SK-N-SH (cell line): Measurements from ENCODE around the gene MYLIP. TPM values are rescaled to one million over a fixed set of nuclear protein-coding genes. Genes with fewer than 3 reads are reported as not detected.

Experiments used
- CTCF ChIA-PET: fragments of 300-600, 350-600 bp; formaldehyde crosslinking; extraction: SDS; loops from one replicate; lab custom pipeline; 2021; lab: Yijun Ruan, JAX
- POLR2A ChIA-PET: fragments of 350-600 bp; sonication (Branson Sonifier 250); formaldehyde crosslinking; extraction: SDS; loops from one replicate; lab custom pipeline; 2020; ENCODE audit warnings: antibody characterized with exemption, inconsistent platforms; lab: Yijun Ruan, JAX
- DNase-seq: peaks from one replicate; pipeline ENCODE4 v3.0.0; 2012
- H2AFZ ChIP-seq: fragments of 200-600 bp; sonication (generic); 2 replicates; pipeline ENCODE4 v1.8.1; 2016; ENCODE audit warnings: antibody characterized with exemption, mild to moderate bottlenecking, low read depth
- H3F3A ChIP-seq: fragments of 200-600 bp; sonication (generic); replicated peaks from 2 replicates; pipeline ENCODE3; 2016; ENCODE audit warnings: antibody characterized with exemption, mild to moderate bottlenecking; ENCODE audit not compliant: insufficient read depth
- H3K27ac ChIP-seq, 2 experiments: fragments of 200-500 bp in 1 of 2; fragments of 200-600 bp in 1 of 2; sonication (Bioruptor generic) in 1 of 2; sonication (generic), shearing (Covaris generic) in 1 of 2; 2 replicates each; pipeline versions ENCODE4 v1.5.1 to v1.6.1; 2014 to 2016; ENCODE audit warnings: low read depth in 2 of 2, inconsistent platforms in 1 of 2, low read length in 1 of 2, mild to moderate bottlenecking in 1 of 2, mixed read lengths in 1 of 2
- H3K27me3 ChIP-seq: fragments of 200-600 bp; sonication (generic), shearing (Covaris generic); 2 replicates; pipeline ENCODE4 v1.6.1; 2016; ENCODE audit warnings: mixed run types; ENCODE audit not compliant: insufficient read depth
- H3K36me3 ChIP-seq, 2 experiments: fragments of 200-500 bp in 1 of 2; fragments of 200-600 bp in 1 of 2; sonication (Bioruptor generic) in 1 of 2; sonication (generic) in 1 of 2; replicated peaks in 1 of 2; 2 replicates each; pipeline versions ENCODE3 to v1.5.1; 2014 to 2016; ENCODE audit warnings: low read length in 1 of 2, mild to moderate bottlenecking in 1 of 2; ENCODE audit not compliant: insufficient read depth in 2 of 2, control insufficient read depth in 1 of 2
- H3K4me1 ChIP-seq, 2 experiments: fragments of 200-500 bp in 1 of 2; fragments of 200-600 bp in 1 of 2; sonication (Bioruptor generic) in 1 of 2; sonication (generic), shearing (Covaris generic) in 1 of 2; 2 replicates each; pipeline versions ENCODE4 v1.5.1 to v1.6.1; 2014 to 2016; ENCODE audit warnings: low read depth in 1 of 2, low read length in 1 of 2, mixed run types in 1 of 2; ENCODE audit not compliant: insufficient read depth in 2 of 2, control insufficient read depth in 1 of 2
- H3K4me2 ChIP-seq: fragments of 200-600 bp; sonication (generic), shearing (Covaris generic); 2 replicates; pipeline ENCODE4 v1.6.1; 2017; ENCODE audit warnings: mixed run types
- H3K4me3 ChIP-seq, 2 experiments: fragments of 200-500 bp in 1 of 2; fragments of 200-600 bp in 1 of 2; sonication (Bioruptor generic) in 1 of 2; sonication (generic), shearing (Covaris generic) in 1 of 2; 2 replicates each; pipeline versions ENCODE4 v1.5.1 to v1.8.1; 2014 to 2016; ENCODE audit warnings: low read depth in 2 of 2, inconsistent platforms in 1 of 2, low read length in 1 of 2, mild to moderate bottlenecking in 1 of 2, mixed read lengths in 1 of 2, moderate library complexity in 1 of 2
- H3K79me2 ChIP-seq: fragments of 200-600 bp; sonication (generic); 2 replicates; pipeline ENCODE4 v1.8.1; 2017; ENCODE audit warnings: mild to moderate bottlenecking; ENCODE audit not compliant: insufficient read depth
- H3K9ac ChIP-seq: fragments of 200-600 bp; sonication (generic); 2 replicates; pipeline ENCODE4 v1.6.1; 2017; ENCODE audit warnings: mixed run types
- H3K9me2 ChIP-seq: fragments of 200-600 bp; sonication (generic); 2 replicates; pipeline ENCODE4 v1.6.1; 2017; ENCODE audit warnings: mixed run types
- H3K9me3 ChIP-seq: fragments of 200-600 bp; sonication (generic); 2 replicates; pipeline ENCODE4 v1.6.1; 2017; ENCODE audit warnings: mixed run types, mild to moderate bottlenecking, moderate library complexity
- H4K20me1 ChIP-seq: fragments of 200-600 bp; sonication (generic); 2 replicates; pipeline ENCODE4 v1.6.1; 2017; ENCODE audit warnings: mild to moderate bottlenecking, mixed run types; ENCODE audit not compliant: insufficient read depth
- GATA2 ChIP-seq: sonication (generic); formaldehyde crosslinking; IDR thresholded peaks from 2 replicates; pipeline ENCODE4 v1.5.0; 2020; ENCODE audit warnings: mild to moderate bottlenecking, missing genetic modification reagents
- WGBS: methylation state at CpG from one replicate; pipeline ENCODE4 v1.1.6; 2017; ENCODE audit warnings: low lambda C conversion rate; 5-methylcytosine and 5-hydroxymethylcytosine counted together
- polyA plus RNA-seq, 3 experiments: library from polyadenylated mRNA; depleted of rRNA; stranded (reverse); fragments of >200 nt; gene quantifications; 2 replicates each; pipeline ENCODE4 v1.2.3, GENCODE V29; 2012
- TF ChIP-seq, protein P1 (sequence below): IDR thresholded peaks from 2 replicates; pipeline ENCODE4 v1.6.1; 2012; ENCODE audit warnings: mild to moderate bottlenecking, low read depth, low read length, moderate library complexity
- TF ChIP-seq, protein P2 (sequence below): IDR thresholded peaks from 2 replicates; pipeline ENCODE4; 2012
- TF ChIP-seq, protein P3 (sequence below): fragments of 150-350 bp; IDR thresholded peaks from 2 replicates; pipeline ENCODE4 v1.6.1; 2017; ENCODE audit warnings: antibody characterized with exemption, low read length, low read depth, borderline replicate concordance
- TF ChIP-seq, protein P4 (sequence below): IDR thresholded peaks from 2 replicates; pipeline ENCODE4 v1.4.0; 2012; ENCODE audit warnings: low read depth, borderline replicate concordance

The MYLIP gene
- polyA plus RNA-seq, 1 of the 3 experiments (the other 2 are of a cell fraction) = 3.1 TPM

DNA sequence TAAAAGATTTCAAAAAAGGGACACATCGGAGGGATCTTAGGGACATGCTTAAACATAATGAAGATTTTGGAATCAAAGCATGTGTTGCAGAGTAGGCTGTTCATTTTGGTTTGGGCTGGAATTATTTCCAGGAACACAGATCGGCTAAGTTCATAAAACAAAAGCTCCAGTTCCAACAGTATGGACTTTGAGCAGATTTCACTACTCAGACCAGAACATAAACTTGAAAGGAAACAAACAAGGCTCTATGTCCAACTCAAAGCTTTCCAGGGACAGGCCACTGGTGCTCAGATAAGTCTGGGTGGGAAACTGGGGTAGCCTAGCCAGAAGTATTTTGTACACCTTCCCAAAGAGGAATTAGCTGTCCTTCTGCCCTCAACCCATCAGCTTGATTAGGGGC, 58.3 kb downstream of the MYLIP start:
- H3K36me3 ChIP-seq = no peaks in the 10 kb centered on the region
- H2AFZ ChIP-seq = no peak overlapping the region
- H4K20me1 ChIP-seq = no peaks in the 10 kb centered on the region
- no peaks in the 10 kb centered on the region for H3K9me3 ChIP-seq
- 83% methylated on average over 2 of the region's 2 CpGs for WGBS
- no peaks in the 10 kb centered on the region; a peak in 1 of 4 replicates for H3K4me1 ChIP-seq
- H3K4me3 ChIP-seq = no peak overlapping the region
- ChIA-PET CTCF (interaction anchor here (1.7 to 17.3 kb wide), 2 partner anchors 14 to 58 kb away, joined by 7 to 226 read pairs; partner anchors contain the start of gene MYLIP), POLR2A (no interaction called here)
- no peak for DNase-seq
- TF ChIP-seq, protein P1, sequence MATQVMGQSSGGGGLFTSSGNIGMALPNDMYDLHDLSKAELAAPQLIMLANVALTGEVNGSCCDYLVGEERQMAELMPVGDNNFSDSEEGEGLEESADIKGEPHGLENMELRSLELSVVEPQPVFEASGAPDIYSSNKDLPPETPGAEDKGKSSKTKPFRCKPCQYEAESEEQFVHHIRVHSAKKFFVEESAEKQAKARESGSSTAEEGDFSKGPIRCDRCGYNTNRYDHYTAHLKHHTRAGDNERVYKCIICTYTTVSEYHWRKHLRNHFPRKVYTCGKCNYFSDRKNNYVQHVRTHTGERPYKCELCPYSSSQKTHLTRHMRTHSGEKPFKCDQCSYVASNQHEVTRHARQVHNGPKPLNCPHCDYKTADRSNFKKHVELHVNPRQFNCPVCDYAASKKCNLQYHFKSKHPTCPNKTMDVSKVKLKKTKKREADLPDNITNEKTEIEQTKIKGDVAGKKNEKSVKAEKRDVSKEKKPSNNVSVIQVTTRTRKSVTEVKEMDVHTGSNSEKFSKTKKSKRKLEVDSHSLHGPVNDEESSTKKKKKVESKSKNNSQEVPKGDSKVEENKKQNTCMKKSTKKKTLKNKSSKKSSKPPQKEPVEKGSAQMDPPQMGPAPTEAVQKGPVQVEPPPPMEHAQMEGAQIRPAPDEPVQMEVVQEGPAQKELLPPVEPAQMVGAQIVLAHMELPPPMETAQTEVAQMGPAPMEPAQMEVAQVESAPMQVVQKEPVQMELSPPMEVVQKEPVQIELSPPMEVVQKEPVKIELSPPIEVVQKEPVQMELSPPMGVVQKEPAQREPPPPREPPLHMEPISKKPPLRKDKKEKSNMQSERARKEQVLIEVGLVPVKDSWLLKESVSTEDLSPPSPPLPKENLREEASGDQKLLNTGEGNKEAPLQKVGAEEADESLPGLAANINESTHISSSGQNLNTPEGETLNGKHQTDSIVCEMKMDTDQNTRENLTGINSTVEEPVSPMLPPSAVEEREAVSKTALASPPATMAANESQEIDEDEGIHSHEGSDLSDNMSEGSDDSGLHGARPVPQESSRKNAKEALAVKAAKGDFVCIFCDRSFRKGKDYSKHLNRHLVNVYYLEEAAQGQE = no peak
- TF ChIP-seq, protein P2, sequence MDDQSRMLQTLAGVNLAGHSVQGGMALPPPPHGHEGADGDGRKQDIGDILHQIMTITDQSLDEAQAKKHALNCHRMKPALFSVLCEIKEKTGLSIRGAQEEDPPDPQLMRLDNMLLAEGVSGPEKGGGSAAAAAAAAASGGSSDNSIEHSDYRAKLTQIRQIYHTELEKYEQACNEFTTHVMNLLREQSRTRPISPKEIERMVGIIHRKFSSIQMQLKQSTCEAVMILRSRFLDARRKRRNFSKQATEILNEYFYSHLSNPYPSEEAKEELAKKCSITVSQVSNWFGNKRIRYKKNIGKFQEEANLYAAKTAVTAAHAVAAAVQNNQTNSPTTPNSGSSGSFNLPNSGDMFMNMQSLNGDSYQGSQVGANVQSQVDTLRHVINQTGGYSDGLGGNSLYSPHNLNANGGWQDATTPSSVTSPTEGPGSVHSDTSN = no peak
- no peaks in the 10 kb centered on the region for H3K79me2 ChIP-seq
- H3K27ac ChIP-seq = no peak overlapping the region
- H3K4me2 ChIP-seq = no peak overlapping the region
- no peaks in the 10 kb centered on the region; the same call in 1 of the 2 replicates for H3K27me3 ChIP-seq
- no peak overlapping the region for H3K9ac ChIP-seq
- H3F3A ChIP-seq = no peaks in the 10 kb centered on the region
- no peaks in the 10 kb centered on the region for H3K9me2 ChIP-seq

DNA sequence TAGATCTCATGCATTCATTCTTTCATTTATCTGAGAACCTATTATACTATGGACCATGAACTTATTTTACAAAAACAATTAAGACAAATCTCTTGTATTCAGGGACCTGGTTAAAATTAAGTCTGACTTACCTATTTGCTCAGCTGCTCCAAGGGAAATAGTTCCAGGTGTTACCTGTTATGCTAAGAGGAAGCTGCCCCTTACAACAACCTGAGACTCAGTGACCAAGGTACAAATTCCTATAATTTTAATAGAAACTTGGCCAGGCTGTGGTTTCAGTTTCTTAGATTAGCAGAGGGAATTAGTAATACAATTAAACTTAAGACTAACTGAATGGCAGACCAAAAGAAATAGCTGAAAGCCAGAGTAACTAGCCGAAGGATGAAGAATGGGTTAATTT, 61.3 kb downstream of the MYLIP start:
- H3F3A ChIP-seq = no peaks in the 10 kb centered on the region
- no peak for DNase-seq
- 81% methylated on average over 1 of the region's 1 CpG for WGBS
- no peaks in the 10 kb centered on the region for H3K9me3 ChIP-seq
- POLR2A ChIA-PET = no interaction called here
- H3K36me3 ChIP-seq = no peaks in the 10 kb centered on the region
- no peak overlapping the region for H3K4me2 ChIP-seq
- no peak overlapping the region for H3K27ac ChIP-seq
- H3K4me3 ChIP-seq = no peak overlapping the region; a peak in 1 of 4 replicates
- H3K27me3 ChIP-seq = no peaks in the 10 kb centered on the region; the same call in 1 of the 2 replicates
- CTCF ChIA-PET = interaction anchor here (0.7 to 17.3 kb wide), 3 partner anchors 9 to 20 kb away, joined by 3 to 226 read pairs (median 3); no protein-coding TSS in a partner anchor
- H4K20me1 ChIP-seq = no peaks in the 10 kb centered on the region
- no peak overlapping the region for H2AFZ ChIP-seq
- TF ChIP-seq, protein P3, sequence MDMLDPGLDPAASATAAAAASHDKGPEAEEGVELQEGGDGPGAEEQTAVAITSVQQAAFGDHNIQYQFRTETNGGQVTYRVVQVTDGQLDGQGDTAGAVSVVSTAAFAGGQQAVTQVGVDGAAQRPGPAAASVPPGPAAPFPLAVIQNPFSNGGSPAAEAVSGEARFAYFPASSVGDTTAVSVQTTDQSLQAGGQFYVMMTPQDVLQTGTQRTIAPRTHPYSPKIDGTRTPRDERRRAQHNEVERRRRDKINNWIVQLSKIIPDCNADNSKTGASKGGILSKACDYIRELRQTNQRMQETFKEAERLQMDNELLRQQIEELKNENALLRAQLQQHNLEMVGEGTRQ = no peak
- TF ChIP-seq, protein P4, sequence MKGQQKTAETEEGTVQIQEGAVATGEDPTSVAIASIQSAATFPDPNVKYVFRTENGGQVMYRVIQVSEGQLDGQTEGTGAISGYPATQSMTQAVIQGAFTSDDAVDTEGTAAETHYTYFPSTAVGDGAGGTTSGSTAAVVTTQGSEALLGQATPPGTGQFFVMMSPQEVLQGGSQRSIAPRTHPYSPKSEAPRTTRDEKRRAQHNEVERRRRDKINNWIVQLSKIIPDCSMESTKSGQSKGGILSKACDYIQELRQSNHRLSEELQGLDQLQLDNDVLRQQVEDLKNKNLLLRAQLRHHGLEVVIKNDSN = no peak
- TF ChIP-seq GATA2 (CRISPR knock-in tag) = no peak
- H3K4me1 ChIP-seq = no peaks in the 10 kb centered on the region
- no peaks in the 10 kb centered on the region for H3K79me2 ChIP-seq
- H3K9ac ChIP-seq = no peak overlapping the region
- H3K9me2 ChIP-seq = no peaks in the 10 kb centered on the region
